GM18499 (cell line): ENCODE results near the gene TRPM1.

ENCODE experiments used
- ATAC-seq: cut with Tn5 transposase; IDR thresholded peaks from one replicate; pipeline ENCODE4 v1.9.1; 2021; ENCODE audit warnings: moderate number of reproducible peaks; ENCODE audit not compliant: insufficient read depth, unreplicated experiment

The TRPM1 gene

DNA sequence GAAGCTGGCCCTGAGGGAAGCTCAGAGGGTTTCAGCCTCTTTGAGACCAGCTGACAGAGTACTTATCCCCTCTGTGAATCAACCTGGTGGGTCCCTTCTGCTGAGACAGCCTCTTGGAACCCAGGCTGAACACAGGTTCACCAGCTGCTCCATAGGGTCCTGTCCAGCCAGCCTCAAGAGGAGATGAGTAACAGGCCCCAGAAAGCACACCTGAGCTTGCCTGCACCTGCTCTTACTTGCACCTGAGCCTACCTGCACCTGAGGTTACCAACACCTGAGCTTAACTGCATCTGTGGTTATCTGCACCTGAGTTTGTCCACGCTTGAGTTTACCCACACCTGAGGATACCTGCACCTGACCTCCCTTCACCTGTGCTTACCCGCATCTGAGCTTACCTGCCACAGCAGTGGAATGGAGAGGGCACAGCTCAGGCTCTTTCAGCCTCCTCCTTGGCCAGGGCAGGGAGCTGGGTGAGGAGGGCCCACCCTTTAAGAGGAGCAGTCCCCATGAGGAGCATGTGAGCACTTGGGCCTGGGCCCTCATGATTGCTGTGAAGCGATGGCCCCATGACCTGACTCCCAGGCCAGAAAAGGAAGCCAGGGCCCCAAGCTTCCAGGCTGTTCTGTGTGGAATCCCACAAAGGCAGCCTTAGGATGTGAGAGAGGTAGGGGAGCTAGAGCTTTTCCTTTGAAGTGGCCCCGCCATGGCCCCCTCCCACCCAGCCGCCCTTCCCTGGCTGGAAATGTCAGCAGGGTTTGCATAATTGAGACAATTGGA is at the start of gene TRPM1:
Gene TRPM1, minus strand, starts transcription at position 464 of the 777 bp plus-strand sequence. CDS start 20,370 bp downstream, outside the sequence.
- ATAC-seq: no peak

DNA sequence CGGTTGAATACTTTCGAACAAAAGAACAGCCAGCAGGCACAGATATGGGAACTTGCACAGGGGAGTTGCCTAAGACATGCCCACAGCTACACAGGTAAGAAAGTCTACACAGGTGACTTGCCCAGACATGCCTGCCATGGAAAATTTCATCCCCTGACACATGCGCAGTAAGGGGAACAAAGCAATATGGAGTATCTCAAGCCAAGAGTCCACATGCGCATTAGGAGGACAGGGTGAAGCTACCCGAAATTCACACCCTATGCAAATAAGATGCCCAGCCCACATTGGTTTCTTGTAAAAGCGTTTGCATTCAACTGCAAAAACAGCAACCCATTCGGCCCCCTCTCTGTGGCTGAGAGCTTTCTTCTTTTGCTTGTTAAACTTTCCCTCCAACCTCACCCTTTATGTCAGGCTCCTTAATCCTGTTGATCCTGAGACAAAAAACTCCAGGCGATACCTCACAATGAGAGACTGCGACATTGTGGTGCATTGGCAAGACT is 49.3 kb upstream of the TRPM1 start:
- ATAC-seq: no peak

DNA sequence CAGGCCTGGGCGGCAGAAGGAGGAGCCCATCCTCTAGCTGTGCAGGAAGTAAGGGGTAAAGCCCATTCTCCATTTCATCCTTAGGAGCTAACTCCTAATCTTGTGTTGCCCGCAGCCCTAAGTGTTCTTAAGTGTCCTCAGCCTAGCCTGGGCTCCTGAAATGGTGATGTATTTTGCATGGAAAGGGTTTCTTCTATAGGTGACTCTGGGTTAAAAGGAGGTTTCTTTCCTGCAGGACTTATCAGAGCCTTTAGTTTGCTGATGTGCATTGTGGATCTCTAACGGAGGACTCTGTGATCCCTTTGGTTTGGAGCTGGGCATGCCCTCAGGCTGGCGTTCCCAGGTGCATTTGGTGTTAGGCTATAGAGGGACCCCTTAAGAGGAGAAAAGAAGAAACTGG is 48.5 kb upstream of the TRPM1 start:
- no peak for ATAC-seq

DNA sequence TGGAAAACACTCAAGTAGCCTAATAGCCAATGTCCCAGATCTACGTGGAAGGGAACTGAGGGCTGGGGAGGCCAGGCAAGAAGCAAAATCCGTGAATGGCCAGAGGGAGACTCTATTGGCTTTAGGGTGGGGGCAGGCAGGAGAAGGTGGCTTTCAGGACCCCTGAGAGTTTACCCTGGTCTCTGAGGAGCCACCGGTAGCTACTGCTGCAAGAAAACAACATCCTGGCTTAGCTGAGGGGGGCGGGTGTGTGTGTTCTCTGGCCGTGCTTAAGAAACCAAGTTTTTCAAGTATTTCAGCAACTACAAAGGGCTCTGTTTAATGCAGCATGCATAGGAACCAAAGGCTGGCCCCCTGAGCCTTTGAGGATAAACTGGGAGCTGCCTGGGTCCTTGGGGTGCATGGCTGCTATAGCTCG is 47.6 kb upstream of the TRPM1 start:
- no peak for ATAC-seq

DNA sequence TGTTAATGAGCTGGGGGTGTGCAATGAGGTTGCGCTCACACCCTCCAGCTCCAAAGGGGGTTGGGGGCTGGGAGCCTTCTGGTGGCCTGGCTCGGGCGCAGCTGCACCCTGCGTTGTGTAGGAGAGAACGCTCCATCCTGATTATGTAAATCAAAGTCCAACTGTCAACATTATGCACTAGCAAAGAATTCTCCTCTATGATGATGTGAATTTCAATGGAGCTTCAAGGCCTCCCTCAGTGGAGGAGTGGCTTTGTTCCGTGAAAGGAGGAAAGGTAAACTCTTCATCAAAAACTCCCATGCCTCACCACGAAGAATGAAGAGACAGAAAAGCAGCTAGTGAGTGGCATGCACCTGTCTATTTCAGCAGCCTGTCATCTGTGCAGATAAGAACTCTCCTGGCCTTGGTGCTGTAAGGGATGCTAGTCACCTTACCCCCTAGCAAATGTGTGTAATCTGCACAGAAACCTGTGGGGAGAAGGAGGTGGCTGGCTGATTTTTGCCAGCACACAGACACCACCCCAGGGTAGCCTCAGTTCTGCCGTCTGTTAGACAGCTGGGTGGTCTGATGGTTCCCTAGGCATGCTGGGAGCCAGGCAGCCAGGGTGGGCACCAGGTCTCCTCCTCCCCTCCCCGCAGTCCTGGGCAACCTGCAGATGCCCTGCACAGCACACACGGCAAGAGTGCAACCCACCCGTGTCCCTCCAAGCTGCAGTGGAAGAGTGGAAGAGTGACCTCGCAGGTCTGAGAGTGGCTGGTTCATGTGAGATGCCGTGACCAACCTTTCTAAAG is 47.0 kb upstream of the TRPM1 start:
- ATAC-seq: no peak

DNA sequence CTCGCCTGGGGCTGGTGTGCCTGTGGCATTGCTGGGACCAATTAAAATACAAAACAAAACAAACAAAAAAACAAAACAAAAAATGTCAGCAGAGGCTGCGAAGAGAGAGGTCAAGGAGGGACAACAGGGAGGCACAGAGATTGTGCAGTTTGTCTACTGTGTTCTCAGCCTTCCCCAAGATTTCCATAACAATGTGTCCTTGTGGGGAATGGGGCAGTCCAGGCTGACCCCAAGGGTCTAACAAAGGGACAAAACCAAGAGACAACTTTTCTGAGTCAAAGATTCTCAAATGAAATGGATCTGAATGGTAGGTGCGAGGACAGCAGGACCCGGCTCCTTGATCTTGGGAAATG is 46.4 kb upstream of the TRPM1 start:
- no peak for ATAC-seq

DNA sequence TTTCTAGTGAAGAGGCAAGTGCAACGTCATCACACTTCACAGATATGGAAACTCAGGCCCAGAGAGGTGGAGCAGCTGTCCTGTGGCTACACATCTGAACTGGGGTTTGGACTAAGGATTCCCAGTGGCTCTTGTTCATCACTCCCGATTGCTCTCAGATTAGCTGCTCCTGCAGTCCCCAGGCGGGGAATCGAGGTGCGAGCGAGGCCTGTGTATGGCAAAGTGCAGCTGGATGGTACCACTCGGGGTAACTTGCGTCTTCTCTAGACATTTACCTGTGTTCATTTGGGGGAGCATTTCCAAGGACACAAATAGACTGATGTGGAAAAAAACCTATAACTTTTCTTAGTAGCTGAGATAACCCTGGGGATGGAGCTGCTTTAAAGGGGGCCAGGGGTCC is 45.9 kb upstream of the TRPM1 start:
- ATAC-seq: no peak

DNA sequence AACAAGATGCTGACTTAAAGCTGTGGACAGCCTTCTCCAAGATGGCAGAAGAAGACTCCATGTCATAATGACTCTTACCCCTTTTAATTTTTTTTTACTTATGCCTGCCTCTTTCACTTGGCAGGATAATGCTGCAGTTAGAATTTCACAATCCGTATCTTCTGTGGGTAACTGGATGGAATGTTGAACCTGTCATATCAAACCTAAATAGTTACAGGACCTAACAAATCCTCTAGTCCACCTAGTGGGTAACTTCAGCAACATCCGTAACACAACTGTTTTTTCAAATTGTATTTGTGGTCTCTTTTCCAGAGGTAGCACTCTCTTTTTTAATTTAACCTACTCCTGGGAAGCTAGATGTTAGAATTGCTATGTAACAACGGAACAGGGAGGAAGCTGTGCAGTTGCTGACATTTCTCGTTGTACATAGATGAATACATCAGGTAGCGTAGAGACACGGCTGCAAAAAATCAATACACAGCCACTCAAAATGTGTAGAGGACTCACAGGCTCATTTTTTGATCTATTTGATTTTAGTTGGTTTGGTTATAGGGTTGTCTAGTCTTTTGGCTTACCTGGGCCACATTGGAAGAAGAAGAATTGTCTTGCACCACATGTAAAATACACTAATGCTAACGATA is 43.9 kb upstream of the TRPM1 start:
- no peak for ATAC-seq

DNA sequence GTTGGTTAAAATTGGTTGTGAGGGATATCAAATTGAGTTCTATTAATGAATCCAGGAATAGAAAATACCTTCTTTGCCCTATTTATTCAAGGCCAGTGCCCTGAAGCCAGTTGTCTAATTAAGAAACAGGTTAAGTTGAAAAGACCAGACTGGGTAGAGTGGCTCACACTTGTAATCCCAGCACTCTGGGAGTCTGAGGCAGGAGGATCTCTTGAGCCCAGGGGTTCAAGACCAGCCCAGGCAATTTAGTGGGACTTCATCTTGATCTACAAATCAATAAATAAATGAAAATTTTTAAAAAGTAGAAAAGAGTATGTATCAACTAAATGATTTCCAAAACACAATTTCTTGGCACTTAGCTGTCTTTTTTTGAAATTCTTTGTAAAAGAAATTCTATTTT is 40.3 kb upstream of the TRPM1 start:
- ATAC-seq: no peak

DNA sequence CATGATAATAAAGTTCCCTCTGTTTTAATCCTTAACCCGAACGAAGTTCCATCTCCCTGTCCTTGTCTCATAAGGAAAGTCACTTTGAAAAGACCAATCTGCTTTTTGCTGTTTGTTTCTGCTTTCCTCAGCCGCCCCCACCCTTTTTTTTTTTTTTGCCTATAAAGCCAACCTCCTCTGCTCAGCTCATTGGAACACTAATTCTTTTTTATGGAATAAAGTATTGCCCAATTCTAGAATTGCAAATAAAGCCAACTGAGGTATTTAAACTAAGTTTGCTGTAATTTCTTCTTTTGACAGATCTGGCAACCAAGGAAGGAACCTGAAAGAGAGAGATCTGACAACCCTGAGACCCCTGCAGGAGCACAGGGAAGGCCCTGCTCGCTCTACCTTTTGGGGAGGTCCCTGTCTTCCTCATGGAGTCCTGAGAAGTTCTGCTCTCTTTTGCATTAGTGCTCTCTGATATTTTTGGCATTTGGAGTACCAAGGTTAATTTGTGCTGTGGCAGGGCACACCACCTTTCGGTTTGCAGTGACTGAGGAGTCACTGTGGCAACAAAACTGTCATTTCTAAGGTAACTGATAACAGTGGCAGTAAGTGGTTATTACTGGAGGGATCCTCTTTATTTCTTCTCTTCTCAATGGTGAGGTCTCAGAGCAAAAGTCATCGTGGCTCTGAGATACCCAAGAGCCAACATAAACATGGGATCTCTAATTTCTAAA is 35.2 kb upstream of the TRPM1 start:
- no peak for ATAC-seq

DNA sequence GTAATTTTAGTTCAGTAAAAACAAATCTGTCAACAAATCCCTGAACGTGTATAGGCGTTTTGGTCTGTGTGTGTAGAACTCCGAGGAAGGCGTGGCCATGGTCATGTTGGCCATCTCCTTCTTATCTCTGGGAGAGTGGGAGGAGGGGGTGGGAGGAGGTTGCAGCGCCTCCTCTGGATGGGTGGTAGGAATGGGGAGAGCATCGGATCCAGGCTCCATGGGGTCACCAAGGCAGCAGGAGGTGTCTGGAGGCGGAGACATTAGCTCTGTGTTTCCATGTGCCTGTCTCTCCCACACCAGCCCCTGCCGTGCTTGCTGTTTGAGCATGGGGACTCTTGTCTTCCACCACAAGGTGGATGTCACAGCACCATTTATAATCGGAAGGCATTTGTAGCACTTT is 34.5 kb upstream of the TRPM1 start:
- no peak for ATAC-seq

DNA sequence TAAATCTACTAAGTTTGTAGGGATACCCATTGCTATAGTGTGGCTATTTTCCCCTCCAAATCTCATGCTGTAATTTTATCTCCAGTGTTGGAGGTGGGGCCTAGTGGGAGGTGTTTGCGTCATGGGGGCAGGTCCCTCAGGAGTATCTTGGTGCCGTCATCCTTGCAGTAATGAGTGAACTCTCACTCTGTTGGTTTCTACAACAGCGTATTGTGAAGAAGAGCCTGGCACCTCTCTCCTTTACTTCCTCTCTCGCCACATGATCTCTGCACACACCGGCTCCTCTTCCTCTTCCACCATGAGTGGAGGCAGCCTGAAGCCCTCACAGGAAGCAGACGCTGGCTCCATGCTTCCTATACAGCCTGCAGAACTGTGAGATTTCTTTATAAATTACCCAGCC is 34.0 kb upstream of the TRPM1 start:
- ATAC-seq: no peak

DNA sequence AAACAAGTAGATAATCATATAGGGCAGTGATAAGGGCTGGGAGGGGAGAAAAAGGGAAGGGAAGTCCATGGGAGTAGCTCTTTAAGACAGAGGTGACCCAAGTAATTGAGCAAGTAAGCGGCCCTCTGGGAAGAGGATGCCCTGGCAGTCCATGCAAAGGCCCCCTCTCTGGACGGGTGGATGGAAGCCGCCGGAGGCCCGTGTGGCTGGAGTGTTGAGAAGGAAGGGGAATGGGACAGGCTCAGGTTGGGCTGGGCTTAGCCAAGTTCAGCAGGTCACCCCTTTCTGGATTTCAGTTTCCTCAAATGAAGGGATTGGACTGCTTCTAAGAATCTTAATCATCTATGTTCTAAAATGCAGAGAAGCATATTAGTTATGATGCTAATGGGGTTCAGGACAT is 32.4 kb upstream of the TRPM1 start:
- no peak for ATAC-seq

DNA sequence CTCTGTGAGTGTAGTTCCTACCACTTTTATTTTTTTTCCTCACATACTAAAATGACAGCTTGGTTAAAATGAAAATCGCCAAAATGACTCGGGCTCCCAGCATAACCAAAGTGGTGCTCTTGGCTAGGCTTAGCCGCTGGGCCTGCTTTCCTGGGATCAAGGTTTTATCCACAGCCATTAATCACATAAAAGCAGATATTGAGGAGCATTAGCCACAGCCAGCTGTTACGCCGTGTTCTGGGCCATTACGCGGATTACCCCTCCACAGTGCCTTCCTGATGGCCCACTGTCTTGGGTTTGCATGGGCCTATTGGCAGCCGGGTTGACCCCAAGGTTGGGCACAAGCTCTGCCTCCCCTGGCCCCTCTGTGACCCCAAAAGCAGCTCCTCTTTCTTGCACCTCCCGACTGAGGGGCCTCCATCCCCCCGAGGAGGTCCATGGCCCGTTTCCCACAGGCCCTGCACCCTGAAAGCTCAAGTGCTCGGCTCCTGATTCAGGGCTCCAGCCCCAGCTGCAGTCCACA is 30.4 kb upstream of the TRPM1 start:
- no peak for ATAC-seq

DNA sequence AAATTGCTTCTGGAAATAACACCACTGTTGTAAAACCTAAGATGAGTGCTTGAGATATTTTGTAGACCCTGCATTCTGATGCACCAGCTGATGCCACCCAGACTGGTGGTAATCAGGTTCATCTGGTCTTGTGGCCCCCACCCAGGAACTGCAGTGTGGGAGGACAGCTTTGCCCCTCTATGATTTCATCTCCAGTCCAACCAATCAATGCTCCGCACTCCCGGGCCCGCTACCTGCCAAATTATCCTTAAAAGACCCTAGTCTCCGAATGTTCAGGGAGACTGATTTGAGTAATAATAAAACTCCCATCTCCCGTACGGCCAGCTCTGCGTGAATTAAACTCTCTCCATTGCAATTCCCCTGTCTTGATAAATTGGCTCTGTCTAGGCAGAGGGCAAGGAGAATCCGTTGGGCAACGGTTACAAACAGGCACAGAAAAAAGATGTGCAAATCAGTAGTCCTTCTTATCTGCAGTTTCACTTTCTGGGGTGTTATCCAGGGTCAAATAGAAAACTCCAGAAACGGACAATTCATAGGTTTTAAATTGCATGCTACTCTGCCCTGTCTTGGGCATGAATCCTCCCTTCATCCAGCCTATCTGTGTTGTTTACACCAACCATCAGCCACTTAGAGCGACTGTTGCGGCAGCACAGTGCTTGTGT is 29.2 kb upstream of the TRPM1 start:
- ATAC-seq: no peak

DNA sequence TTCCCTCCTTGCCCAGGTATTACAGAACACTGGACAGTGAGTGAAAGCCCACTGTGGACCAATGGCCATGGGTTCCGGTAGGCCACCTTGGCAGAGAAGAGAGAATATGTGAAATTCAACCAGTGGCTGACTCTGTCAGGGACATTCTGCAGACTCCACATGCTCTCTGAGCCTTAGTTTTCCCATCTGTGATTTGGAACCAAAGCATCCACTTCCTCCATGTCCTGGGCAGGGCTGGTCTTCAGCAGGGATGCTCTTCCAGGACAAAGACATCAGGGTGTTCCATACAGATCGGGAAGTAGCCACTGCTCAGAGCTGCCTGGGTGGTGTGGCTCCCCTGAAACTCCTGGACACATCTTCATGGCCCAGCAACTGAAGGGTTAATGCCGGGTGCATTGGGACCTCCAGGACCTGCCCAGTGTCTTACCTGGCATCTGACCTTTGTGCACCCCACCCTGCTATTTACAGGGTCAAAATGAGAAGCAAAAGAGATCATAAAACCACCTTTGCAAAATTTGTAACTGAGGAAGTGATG is 28.3 kb upstream of the TRPM1 start:
- ATAC-seq: no peak

DNA sequence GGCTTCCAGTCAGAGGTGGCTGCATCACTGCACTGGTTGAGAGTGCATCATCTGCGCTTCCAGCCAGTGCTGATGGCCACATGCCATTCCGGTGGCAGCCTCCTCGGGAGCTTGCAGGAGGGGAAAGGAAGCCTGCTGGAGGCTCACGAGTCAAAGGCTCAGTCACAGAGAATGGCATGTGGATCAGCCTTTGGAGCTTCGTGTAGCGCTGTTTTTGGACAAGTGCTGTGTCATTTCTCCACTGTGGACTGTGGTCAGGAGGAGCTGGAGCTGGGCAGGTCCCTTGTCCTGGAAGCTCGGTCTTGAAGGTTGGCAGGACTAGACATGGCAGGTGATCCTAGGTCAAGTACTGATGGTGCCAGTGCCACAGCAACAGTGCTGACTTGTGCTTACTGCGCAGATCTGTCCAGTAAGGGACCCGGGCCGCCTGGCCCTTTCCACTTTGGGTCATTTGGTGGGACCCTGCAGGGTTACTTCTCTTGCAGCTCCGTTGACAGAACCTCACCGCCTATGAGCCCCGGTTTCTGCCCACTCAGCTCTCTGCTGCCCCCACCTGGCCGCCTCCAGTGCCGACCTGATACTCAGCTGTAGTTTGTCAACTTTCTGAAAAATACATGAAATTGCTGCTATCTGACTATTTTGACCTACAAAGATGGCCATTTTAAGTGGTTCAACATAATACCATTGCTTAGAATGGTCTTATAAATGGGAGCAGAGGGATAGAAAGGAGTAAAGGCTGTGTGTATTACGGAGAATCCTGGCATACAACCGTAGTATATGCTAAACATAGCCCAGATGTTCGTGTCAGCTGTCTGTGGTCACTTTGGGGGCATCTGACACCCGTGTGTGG is 27.6 kb upstream of the TRPM1 start:
- ATAC-seq: no peak

DNA sequence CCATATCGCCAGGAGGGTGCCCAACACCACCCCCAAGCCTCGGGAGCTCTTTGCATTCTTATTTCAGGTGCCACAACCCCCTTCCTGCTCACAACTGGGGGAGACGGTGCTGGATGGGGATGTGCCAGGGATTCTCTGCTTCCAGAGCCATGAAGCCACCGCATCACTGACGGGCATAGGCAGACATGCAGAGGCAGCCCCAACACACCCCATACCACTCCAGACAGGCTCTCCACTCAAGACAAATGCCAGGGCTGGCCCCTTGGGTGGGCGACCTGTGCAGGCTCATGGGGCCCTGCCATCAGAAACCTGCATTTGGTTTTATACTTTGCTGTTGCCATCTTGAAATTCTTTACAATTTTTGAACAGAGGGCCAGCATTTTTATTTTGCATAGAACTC is 27.0 kb upstream of the TRPM1 start:
- ATAC-seq: no peak
